HepG2 (cell line): ENCODE results near the gene PPP1CA. TPM values are rescaled to one million over a fixed set of nuclear protein-coding genes. Genes with fewer than 3 reads are reported as not detected.

ENCODE experiments used
- AHR ChIP-seq: IDR thresholded peaks from 2 replicates; pipeline ENCODE4 v1.6.1; 2018; ENCODE audit warnings: missing genetic modification reagents, missing compliant biosample characterization
- PRDM15 ChIP-seq: sonication (generic); formaldehyde crosslinking; IDR thresholded peaks from 2 replicates; pipeline ENCODE4 v1.4.0; 2020; ENCODE audit warnings: missing genetic modification reagents
- TBP ChIP-seq: sonication (generic); formaldehyde crosslinking; IDR thresholded peaks from 2 replicates; pipeline ENCODE4 v1.5.0; 2020; ENCODE audit warnings: missing genetic modification reagents
- TGIF2 ChIP-seq: IDR thresholded peaks from 2 replicates; pipeline ENCODE4 v1.6.1; 2016; ENCODE audit warnings: control low read depth, missing compliant biosample characterization
- ZNF891 ChIP-seq: sonication (generic); formaldehyde crosslinking; IDR thresholded peaks from 2 replicates; pipeline ENCODE4 v1.5.0; 2020; ENCODE audit warnings: mild to moderate bottlenecking, missing genetic modification reagents
- polyA plus RNA-seq, 8 experiments: library from polyadenylated mRNA; depleted of rRNA in 3 of 8; stranded (reverse) in 7 of 8; unstranded in 1 of 8; fragments of >200 nt; fragmentation: Illumina TruSeq in 4 of 8; extraction: Trizol in 4 of 8; gene quantifications; 2 replicates each; pipeline versions ENCODE4 v1.2.1 to v1.2.3, GENCODE V29; 2011 to 2016; ENCODE audit warnings: low read depth in 4 of 8, missing spikeins in 1 of 8, mixed read lengths in 1 of 8; ENCODE audit not compliant: insufficient read depth in 1 of 8
- total RNA-seq, 5 experiments: library from RNA; depleted of rRNA; stranded (reverse); fragments of >200 nt; fragmentation: Illumina TruSeq; extraction: Trizol; gene quantifications; 2 replicates each; pipeline ENCODE4 v1.2.3, GENCODE V29; 2016; ENCODE audit warnings: low read depth in 1 of 5
- TF ChIP-seq, protein P1 (sequence below): sonication (generic); formaldehyde crosslinking; IDR thresholded peaks from 2 replicates; pipeline ENCODE4 v1.4.0; 2020; ENCODE audit warnings: mild to moderate bottlenecking, missing genetic modification reagents

Gene PPP1CA
- total and polyA plus RNA-seq, 2 of the 13 experiments (the other 11 are each of a cell fraction or from before 2014, with no cell fraction given): 149 to 170 TPM

DNA sequence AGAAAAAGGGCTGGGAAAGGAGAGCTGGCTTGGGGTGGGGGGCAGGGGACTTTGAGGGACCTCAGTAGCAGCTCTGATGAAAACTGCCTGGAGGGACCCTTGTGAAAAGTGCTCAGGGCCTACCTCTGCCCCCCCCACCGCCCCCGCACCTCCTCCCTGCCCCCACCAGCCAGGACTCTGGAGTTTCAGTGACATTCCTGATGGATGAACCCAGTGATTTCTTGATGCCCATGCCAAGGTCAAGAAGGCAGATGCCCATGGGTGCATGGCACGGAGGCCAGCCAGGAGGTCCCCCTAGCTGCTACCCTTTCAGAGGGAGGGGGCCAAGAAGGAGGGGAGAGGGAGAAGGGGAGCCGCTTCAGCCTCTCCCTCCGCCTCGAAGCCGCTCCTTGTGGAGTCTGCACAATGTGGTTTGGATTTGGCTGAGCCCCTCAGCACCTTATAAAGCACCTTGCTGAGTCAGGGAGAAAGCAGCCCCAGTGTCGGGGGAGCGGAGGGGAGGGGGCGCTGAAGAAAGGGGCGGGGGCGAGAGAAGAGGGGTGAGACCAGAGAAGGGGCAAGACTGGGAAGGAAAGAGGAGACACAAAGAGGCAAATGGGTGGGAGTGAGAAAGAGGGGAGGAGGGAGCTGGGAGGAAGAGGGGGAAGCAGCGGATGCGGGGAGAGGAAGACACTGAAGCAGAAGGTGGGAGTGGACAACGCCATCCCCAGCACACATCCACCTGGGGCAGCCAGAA, 26.2 kb downstream of the PPP1CA start (continued):
- no peak for TF ChIP-seq PRDM15 (CRISPR knock-in tag)
- TF ChIP-seq AHR (CRISPR knock-in tag): no peak
- no peak for TF ChIP-seq TGIF2
- TF ChIP-seq, protein P1, sequence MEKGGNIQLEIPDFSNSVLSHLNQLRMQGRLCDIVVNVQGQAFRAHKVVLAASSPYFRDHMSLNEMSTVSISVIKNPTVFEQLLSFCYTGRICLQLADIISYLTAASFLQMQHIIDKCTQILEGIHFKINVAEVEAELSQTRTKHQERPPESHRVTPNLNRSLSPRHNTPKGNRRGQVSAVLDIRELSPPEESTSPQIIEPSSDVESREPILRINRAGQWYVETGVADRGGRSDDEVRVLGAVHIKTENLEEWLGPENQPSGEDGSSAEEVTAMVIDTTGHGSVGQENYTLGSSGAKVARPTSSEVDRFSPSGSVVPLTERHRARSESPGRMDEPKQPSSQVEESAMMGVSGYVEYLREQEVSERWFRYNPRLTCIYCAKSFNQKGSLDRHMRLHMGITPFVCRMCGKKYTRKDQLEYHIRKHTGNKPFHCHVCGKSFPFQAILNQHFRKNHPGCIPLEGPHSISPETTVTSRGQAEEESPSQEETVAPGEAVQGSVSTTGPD: no peak
- no peak for TF ChIP-seq ZNF891
- TF ChIP-seq TBP: no peak
